Measurements from ENCODE around the gene NSD2. TPM values are rescaled to one million over a fixed set of nuclear protein-coding genes. Genes with fewer than 3 reads are reported as not detected.

NSD2 gene
- total RNA-seq, 1 donor from 2014 or later: 212 TPM

DNA sequence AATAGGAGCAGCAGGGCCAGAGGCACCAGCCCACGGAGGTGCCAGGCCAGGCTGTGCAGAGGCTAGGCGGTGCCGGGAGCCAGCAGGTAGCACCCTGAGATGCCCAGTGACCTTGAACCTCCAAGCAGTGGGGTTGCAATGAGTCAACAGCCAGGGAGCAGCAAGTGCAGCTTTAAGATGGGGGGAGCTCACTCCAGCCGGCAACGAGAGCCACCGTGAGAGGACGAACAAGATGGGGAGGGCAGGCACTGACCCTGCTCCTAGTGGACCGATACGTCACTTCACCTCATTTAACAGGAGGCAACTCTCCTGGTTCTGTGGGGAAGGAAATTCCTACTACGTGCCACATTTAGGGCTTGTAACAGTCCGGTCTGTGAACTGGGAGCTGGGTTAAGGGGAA lies 20.0 kb upstream of the NSD2 start:
- no peak for DNase-seq (ENCODE audit: low spot score, unreplicated experiment)
- no peak overlapping the region for H3K27ac Mint-ChIP-seq
- H3K36me3 Mint-ChIP-seq (ENCODE audit: insufficient read depth): peaks cover 1% of the 10 kb centered on the region
- peaks cover 9% of the 10 kb centered on the region for H3K4me1 Mint-ChIP-seq (ENCODE audit: low read depth)
- TF ChIP-seq, protein P1, sequence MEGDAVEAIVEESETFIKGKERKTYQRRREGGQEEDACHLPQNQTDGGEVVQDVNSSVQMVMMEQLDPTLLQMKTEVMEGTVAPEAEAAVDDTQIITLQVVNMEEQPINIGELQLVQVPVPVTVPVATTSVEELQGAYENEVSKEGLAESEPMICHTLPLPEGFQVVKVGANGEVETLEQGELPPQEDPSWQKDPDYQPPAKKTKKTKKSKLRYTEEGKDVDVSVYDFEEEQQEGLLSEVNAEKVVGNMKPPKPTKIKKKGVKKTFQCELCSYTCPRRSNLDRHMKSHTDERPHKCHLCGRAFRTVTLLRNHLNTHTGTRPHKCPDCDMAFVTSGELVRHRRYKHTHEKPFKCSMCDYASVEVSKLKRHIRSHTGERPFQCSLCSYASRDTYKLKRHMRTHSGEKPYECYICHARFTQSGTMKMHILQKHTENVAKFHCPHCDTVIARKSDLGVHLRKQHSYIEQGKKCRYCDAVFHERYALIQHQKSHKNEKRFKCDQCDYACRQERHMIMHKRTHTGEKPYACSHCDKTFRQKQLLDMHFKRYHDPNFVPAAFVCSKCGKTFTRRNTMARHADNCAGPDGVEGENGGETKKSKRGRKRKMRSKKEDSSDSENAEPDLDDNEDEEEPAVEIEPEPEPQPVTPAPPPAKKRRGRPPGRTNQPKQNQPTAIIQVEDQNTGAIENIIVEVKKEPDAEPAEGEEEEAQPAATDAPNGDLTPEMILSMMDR (IDR thresholded peaks at IDR 0.05; ENCODE audit: unreplicated experiment): no peak
- no peaks in the 10 kb centered on the region for H3K9me3 Mint-ChIP-seq (ENCODE audit: low read depth)
- no peak overlapping the region for H3K4me3 Mint-ChIP-seq (ENCODE audit: low read depth)
- H3K27me3 Mint-ChIP-seq: no peaks in the 10 kb centered on the region

DNA sequence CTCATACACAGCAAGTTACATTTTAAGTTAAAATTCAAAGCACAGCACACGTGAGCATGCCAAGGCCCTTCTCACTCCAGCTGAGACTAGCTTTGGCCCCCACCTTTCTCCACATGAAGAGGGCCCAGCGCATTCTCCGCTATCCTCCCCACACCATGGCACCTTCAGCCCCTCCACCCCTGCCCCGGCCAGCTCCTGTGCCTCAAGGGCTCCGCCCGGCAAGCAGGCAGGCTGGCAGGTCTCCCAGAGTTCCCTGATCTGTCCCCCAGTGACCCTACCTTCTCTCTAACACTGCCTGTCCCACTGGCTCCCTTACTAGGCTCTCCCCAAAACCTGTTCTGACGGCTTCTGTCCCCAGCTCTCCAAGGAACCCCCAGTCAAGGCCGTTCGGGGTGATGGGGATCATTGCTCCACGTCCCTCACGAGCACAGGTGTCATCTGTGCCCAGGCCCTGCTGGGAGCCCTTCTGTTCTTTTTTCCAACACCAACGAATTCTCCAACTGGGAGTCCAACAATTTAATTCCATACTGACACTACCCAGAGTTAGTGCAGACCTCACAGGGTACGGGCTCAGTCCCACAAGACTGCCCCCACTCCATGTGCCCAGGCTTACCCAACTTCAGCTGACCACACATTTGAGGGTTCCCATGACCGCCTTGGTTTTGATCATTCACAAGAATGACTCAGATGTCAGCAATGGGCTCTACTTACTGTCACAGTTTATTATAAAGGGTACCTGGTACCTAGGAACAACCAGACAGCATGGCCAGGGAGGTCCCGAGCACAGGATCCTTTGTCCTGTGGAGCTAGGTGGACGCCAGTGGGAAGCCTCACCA lies 19.4 kb upstream of the NSD2 start:
- H3K27ac Mint-ChIP-seq: no peak overlapping the region
- peaks cover 1% of the 10 kb centered on the region for H3K36me3 Mint-ChIP-seq (ENCODE audit: insufficient read depth)
- TF ChIP-seq, protein P1 (IDR thresholded peaks at IDR 0.05; ENCODE audit: unreplicated experiment): no peak
- no peaks in the 10 kb centered on the region for H3K27me3 Mint-ChIP-seq
- DNase-seq (ENCODE audit: low spot score, unreplicated experiment): no peak
- H3K4me3 Mint-ChIP-seq (ENCODE audit: low read depth): no peak overlapping the region
- peaks cover 10% of the 10 kb centered on the region for H3K4me1 Mint-ChIP-seq (ENCODE audit: low read depth)
- H3K9me3 Mint-ChIP-seq (ENCODE audit: low read depth): no peaks in the 10 kb centered on the region

DNA sequence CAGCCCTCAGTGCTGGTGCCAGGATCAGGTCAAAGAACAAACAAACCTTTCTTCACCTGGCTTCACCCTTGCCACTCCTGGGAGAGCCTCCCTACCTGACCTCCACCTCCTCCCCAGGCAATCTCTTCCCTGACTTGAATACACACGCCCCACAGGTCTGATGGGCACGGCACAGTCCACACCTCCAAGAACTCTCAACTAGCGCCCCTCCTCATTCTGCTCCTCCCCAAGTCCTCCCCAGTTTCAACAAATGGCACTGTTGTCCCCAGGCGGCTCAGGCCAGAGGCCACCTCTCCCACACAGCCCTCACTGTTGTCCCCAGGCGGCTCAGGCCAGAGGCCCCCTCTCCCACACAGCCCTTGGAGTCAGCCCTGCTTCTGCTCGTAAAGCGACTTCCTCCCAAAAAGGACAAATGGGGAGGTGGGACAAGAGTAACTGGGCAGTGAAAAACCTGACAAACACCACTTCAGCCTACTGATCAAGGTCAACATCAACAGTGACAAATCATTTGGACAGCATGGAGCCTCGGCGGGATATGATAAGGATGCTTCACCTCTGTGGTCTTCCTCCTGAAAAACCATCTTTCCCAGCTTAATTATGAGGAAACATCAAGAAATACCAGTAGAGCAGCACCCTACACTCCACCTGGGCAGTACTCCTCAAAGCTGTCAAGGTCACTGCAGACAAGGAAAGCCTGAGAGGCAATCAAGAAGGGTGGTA lies 18.1 kb upstream of the NSD2 start:
- peak overlapping the region; percentile 42 for H3K4me3 Mint-ChIP-seq (ENCODE audit: low read depth)
- no peaks in the 10 kb centered on the region for H3K27me3 Mint-ChIP-seq
- DNase-seq (ENCODE audit: low spot score, unreplicated experiment): no peak
- TF ChIP-seq, protein P1 (IDR thresholded peaks at IDR 0.05; ENCODE audit: unreplicated experiment): no peak
- no peaks in the 10 kb centered on the region for H3K36me3 Mint-ChIP-seq (ENCODE audit: insufficient read depth)
- no peaks in the 10 kb centered on the region for H3K9me3 Mint-ChIP-seq (ENCODE audit: low read depth)
- peak overlapping the region; percentile 76 for H3K27ac Mint-ChIP-seq
- H3K4me1 Mint-ChIP-seq (ENCODE audit: low read depth): peaks cover 15% of the 10 kb centered on the region

DNA sequence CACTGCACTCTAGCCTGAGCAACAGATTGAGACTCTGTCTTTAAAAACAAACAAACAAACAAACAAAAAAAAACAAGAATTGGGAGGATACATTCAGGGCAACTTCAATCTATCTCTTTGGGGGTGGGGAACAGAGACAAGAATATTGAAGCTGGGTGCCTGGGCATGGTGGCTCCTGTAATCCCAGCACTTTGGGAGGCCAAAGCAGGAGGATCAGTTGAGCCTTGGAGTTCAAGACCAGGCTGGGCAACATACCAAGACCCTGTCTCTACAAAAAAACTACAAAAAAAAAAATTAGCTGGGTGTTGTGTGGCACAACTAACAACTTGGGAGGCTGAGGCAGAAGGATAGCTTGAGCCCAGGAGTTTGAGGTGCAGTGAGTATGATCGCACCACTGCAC lies 16.4 kb upstream of the NSD2 start:
- H3K4me3 Mint-ChIP-seq (ENCODE audit: low read depth): peak overlapping the region; percentile 78
- H3K9me3 Mint-ChIP-seq (ENCODE audit: low read depth): no peaks in the 10 kb centered on the region
- H3K4me1 Mint-ChIP-seq (ENCODE audit: low read depth): peaks cover 15% of the 10 kb centered on the region
- DNase-seq (ENCODE audit: low spot score, unreplicated experiment): no peak
- H3K36me3 Mint-ChIP-seq (ENCODE audit: insufficient read depth): no peaks in the 10 kb centered on the region
- H3K27ac Mint-ChIP-seq: peak overlapping the region; percentile 67
- H3K27me3 Mint-ChIP-seq: peaks cover 3% of the 10 kb centered on the region
- TF ChIP-seq, protein P1 (IDR thresholded peaks at IDR 0.05; ENCODE audit: unreplicated experiment): no peak

DNA sequence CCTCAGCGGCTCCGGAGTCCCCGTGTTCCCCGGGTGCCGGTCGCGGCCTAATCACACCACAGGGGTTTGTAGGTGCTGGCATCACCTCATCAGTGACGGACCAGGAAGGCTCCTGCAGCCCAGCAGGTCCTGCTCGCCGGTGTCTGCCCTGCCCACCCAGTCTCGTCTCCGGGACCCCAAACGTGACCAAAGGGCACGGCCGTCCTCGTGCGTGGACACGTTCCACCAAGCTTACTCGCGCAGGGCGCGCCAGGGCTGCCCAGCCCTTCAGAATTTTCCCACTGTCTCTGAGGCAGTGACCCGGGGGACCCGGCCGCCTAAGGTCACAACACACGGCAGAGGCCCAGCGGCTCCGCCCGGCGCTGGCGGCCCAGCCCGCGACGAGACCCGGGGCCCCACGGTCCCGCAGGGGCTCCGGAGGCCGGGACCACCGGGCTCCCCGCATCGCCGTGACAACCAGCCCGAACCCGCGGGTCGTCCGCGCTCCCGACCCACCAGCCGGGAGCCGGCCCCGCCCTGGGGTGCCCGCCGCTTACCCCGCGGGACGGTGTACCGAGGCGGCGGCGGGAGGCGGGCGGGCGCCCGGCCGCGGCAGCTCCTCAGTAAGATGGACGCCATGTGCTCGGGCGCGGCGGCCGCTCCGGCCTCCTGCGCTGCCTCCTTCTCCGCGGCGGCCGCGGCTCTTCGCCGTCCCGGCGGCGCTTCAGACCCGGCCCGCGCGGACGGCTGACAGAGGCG lies 15.7 kb upstream of the NSD2 start:
- peaks cover 3% of the 10 kb centered on the region for H3K27me3 Mint-ChIP-seq
- no peak overlapping the region for H3K27ac Mint-ChIP-seq
- H3K9me3 Mint-ChIP-seq (ENCODE audit: low read depth): no peaks in the 10 kb centered on the region
- H3K4me3 Mint-ChIP-seq (ENCODE audit: low read depth): peak overlapping the region; percentile 78
- DNase-seq (ENCODE audit: low spot score, unreplicated experiment): peak; percentile 25
- TF ChIP-seq, protein P1 (IDR thresholded peaks at IDR 0.05; ENCODE audit: unreplicated experiment): no peak
- no peaks in the 10 kb centered on the region for H3K36me3 Mint-ChIP-seq (ENCODE audit: insufficient read depth)
- H3K4me1 Mint-ChIP-seq (ENCODE audit: low read depth): peaks cover 15% of the 10 kb centered on the region

Data from progenitor cell of endocrine pancreas (in vitro differentiated cells).